IMR-90 (cell line): ENCODE results near the gene SIGLECL1. TPM values are rescaled to one million over a fixed set of nuclear protein-coding genes. Genes with fewer than 3 reads are reported as not detected.

Experiments
- ATAC-seq: fragments of 200-7000 bp; cut with Tn5 transposase; 2 replicates; pipeline ENCODE4 v1.9.1; 2020; ENCODE audit warnings: low read depth, mild to moderate bottlenecking, moderate library complexity
- BruUV-seq: library from RNA; stranded (reverse); fragments of 400-500 nt; replicated peaks from 2 replicates; lab custom pipeline; 2021; lab: Mats Ljungman, UMichigan
- CTCF ChIA-PET: fragments of 300-600 bp; formaldehyde crosslinking; extraction: SDS; loops from one replicate; lab custom pipeline; 2021; ENCODE audit warnings: antibody characterized with exemption; lab: Yijun Ruan, JAX
- POLR2A ChIA-PET: fragments of 300-600 bp; sonication (Branson Sonifier 250); formaldehyde crosslinking; loops from one replicate; lab custom pipeline; 2022; ENCODE audit warnings: antibody characterized with exemption; ENCODE audit not compliant: unreplicated experiment; lab: Charles Lee
- DNase-seq: peaks from one replicate; pipeline ENCODE4 v3.0.0; 2013
- H2AFZ ChIP-seq: replicated peaks from 2 replicates; pipeline ENCODE3; 2013; ENCODE audit warnings: low read length, mild to moderate bottlenecking; ENCODE audit not compliant: poor library complexity
- H2AK5ac ChIP-seq: 2 replicates; pipeline ENCODE4 v1.6.1; 2013; ENCODE audit warnings: low read depth, low read length, inconsistent platforms
- H2AK9ac ChIP-seq: replicated peaks from 2 replicates; pipeline ENCODE3; 2013; ENCODE audit warnings: mild to moderate bottlenecking, low read depth, low read length, moderate library complexity; ENCODE audit not compliant: poor library complexity
- H2BK120ac ChIP-seq: 2 replicates; pipeline ENCODE4 v1.6.1; 2013; ENCODE audit warnings: low read depth, low read length, inconsistent platforms
- H2BK15ac ChIP-seq: 3 replicates; pipeline ENCODE4 v1.6.1; 2013; ENCODE audit warnings: low read depth, low read length, inconsistent platforms
- H2BK20ac ChIP-seq: 2 replicates; pipeline ENCODE4 v1.6.1; 2013; ENCODE audit warnings: low read depth, mild to moderate bottlenecking, inconsistent platforms, low read length, moderate library complexity
- H2BK5ac ChIP-seq: 2 replicates; pipeline ENCODE4 v1.6.1; 2013; ENCODE audit warnings: mild to moderate bottlenecking, low read depth, low read length, inconsistent platforms; ENCODE audit not compliant: poor library complexity, severe bottlenecking
- H3K14ac ChIP-seq: replicated peaks from 2 replicates; pipeline ENCODE4 v1.6.1; 2013; ENCODE audit warnings: low read depth, low read length, inconsistent platforms
- H3K18ac ChIP-seq: 2 replicates; pipeline ENCODE4 v1.6.1; 2013; ENCODE audit warnings: low read depth, low read length, control low read depth
- H3K23ac ChIP-seq: 2 replicates; pipeline ENCODE4 v1.6.1; 2013; ENCODE audit warnings: low read depth, low read length, inconsistent platforms
- H3K27ac ChIP-seq: 2 replicates; pipeline ENCODE4 v1.5.1; 2013; ENCODE audit warnings: mild to moderate bottlenecking, control low read depth, low read length; ENCODE audit not compliant: insufficient read depth
- H3K27me3 ChIP-seq: 2 replicates; pipeline ENCODE4 v1.6.1; 2013; ENCODE audit warnings: low read length; ENCODE audit not compliant: control insufficient read depth, insufficient read depth
- H3K36me3 ChIP-seq: 2 replicates; pipeline ENCODE4 v1.6.1; 2013; ENCODE audit warnings: low read length, mixed read lengths; ENCODE audit not compliant: control insufficient read depth, insufficient read depth
- H3K4ac ChIP-seq: 2 replicates; pipeline ENCODE4 v1.6.1; 2013; ENCODE audit warnings: low read depth, low read length, inconsistent platforms
- H3K4me1 ChIP-seq: 2 replicates; pipeline ENCODE4 v1.6.1; 2013; ENCODE audit warnings: low read length, mixed read lengths; ENCODE audit not compliant: control insufficient read depth, insufficient read depth
- H3K4me2 ChIP-seq: 2 replicates; pipeline ENCODE4 v1.6.1; 2013; ENCODE audit warnings: low read depth, mild to moderate bottlenecking, control low read depth, low read length, moderate library complexity
- H3K4me3 ChIP-seq: 2 replicates; pipeline ENCODE4 v1.5.1; 2013; ENCODE audit warnings: low read depth, mild to moderate bottlenecking, control low read depth, low read length, moderate library complexity; ENCODE audit not compliant: insufficient read depth
- H3K56ac ChIP-seq: 2 replicates; pipeline ENCODE4 v1.6.1; 2013; ENCODE audit warnings: low read length, inconsistent platforms; ENCODE audit not compliant: insufficient read depth; ENCODE audit errors: extremely low read depth
- H3K79me1 ChIP-seq, 2 experiments: 2 replicates each; pipeline ENCODE4 v1.6.1; 2013; ENCODE audit warnings: low read length in 2 of 2, inconsistent platforms in 1 of 2, low read depth in 1 of 2
- H3K9ac ChIP-seq: 2 replicates; pipeline ENCODE4 v1.6.1; 2013; ENCODE audit warnings: low read depth, low read length, control low read depth
- H3K9me1 ChIP-seq: 2 replicates; pipeline ENCODE4 v1.6.1; 2013; ENCODE audit warnings: low read length, inconsistent platforms; ENCODE audit not compliant: insufficient read depth
- H3K9me3 ChIP-seq: 2 replicates; pipeline ENCODE4 v1.6.1; 2013; ENCODE audit warnings: low read length; ENCODE audit not compliant: control insufficient read depth, insufficient read depth
- H4K20me1 ChIP-seq: 2 replicates; pipeline ENCODE4 v1.6.1; 2013; ENCODE audit warnings: low read length, inconsistent platforms; ENCODE audit not compliant: insufficient read depth
- H4K5ac ChIP-seq: 2 replicates; pipeline ENCODE4 v1.6.1; 2013; ENCODE audit warnings: mild to moderate bottlenecking, low read depth, low read length, control low read depth
- H4K8ac ChIP-seq, 2 experiments: 2 replicates each; pipeline ENCODE4 v1.6.1; 2013; ENCODE audit warnings: low read depth in 2 of 2, low read length in 2 of 2, control low read depth in 1 of 2, inconsistent platforms in 1 of 2
- H4K91ac ChIP-seq: 2 replicates; pipeline ENCODE4 v1.6.1; 2013; ENCODE audit warnings: low read depth, low read length, inconsistent platforms; ENCODE audit not compliant: insufficient read depth
- BHLHE40 ChIP-seq: fragments of 150-350 bp; IDR thresholded peaks from 2 replicates; pipeline ENCODE4 v1.6.1; 2016; ENCODE audit warnings: mild to moderate bottlenecking, low read depth, low read length
- CHD1 ChIP-seq: IDR thresholded peaks from 2 replicates; pipeline ENCODE4 v1.6.1; 2012; ENCODE audit warnings: low read depth, low read length, improper control_type of control experiment
- CTCF ChIP-seq: conservative IDR thresholded peaks from 2 replicates; pipeline ENCODE4 v1.5.1; 2012; ENCODE audit warnings: mild to moderate bottlenecking, low read depth, low read length, improper control_type of control experiment
- MAZ ChIP-seq: IDR thresholded peaks from 2 replicates; pipeline ENCODE4 v1.6.1; 2012; ENCODE audit warnings: low read depth, mild to moderate bottlenecking, low read length, improper control_type of control experiment, moderate library complexity, borderline replicate concordance
- MXI1 ChIP-seq: IDR thresholded peaks from 2 replicates; pipeline ENCODE4 v1.6.1; 2012; ENCODE audit warnings: low read depth, mild to moderate bottlenecking, low read length, moderate library complexity, borderline replicate concordance
- NFE2L2 ChIP-seq: fragments of 150-350 bp; IDR thresholded peaks from 2 replicates; pipeline ENCODE4 v1.6.1; 2016; ENCODE audit warnings: low read depth, mild to moderate bottlenecking, low read length
- POLR2A ChIP-seq: IDR thresholded peaks from 2 replicates; pipeline ENCODE4 v1.6.1; 2012; ENCODE audit warnings: mild to moderate bottlenecking, low read depth, low read length
- RCOR1 ChIP-seq: IDR thresholded peaks from 2 replicates; pipeline ENCODE4 v1.6.1; 2012; ENCODE audit warnings: mild to moderate bottlenecking, low read length, improper control_type of control experiment; ENCODE audit not compliant: insufficient replicate concordance
- RFX5 ChIP-seq: IDR thresholded peaks from 2 replicates; pipeline ENCODE4 v1.8.0; 2012; ENCODE audit warnings: low read depth, mild to moderate bottlenecking, low read length, moderate library complexity
- SMC3 ChIP-seq: fragments of 150-350 bp; IDR thresholded peaks from 2 replicates; pipeline ENCODE4 v1.6.1; 2016; ENCODE audit warnings: low read depth, mild to moderate bottlenecking, antibody characterized with exemption, low read length, moderate library complexity
- WGBS, 2 experiments: methylation state at CpG; one replicate each; pipeline versions ENCODE4 v1.1.5 to v1.1.7; 2013; ENCODE audit warnings: missing lambda C conversion rate in 2 of 2; ENCODE audit not compliant: insufficient read length in 1 of 2; ENCODE audit errors: extremely low coverage in 2 of 2; 5-methylcytosine and 5-hydroxymethylcytosine counted together
- dilution Hi-C: fragments of 300-500 bp; cut with HindIII; formaldehyde crosslinking; loops from one replicate; pipeline ENCODE4 v1.14.3; 2018; ENCODE audit warnings: low sequenced_read_pairs; ENCODE audit not compliant: unreplicated experiment
- in situ Hi-C: fragments of 300-500 bp; cut with MboI; formaldehyde crosslinking; loops from 3 replicates; pipeline ENCODE4 v1.14.3; 2019; ENCODE audit warnings: low sequenced_read_pairs, inconsistent platforms, mixed read lengths
- intact Hi-C: fragments of 100-400 bp; cut with micrococcal nuclease; formaldehyde crosslinking; loops from 2 replicates; pipeline ENCODE4 v1.10.0; 2022
- polyA plus RNA-seq, 3 experiments: library from polyadenylated mRNA; depleted of rRNA; stranded (reverse); fragments of >200 nt; gene quantifications; 2 replicates each; pipeline ENCODE4 v1.2.3, GENCODE V29; 2012; ENCODE audit warnings: low replicate concordance in 1 of 3
- total RNA-seq: library from RNA; depleted of rRNA; stranded (reverse); fragments of >200 nt; gene quantifications from 2 replicates; pipeline ENCODE4 v1.2.3, GENCODE V29; 2012

SIGLECL1 gene
- total and polyA plus RNA-seq, 2 of the 4 experiments (the other 2 are of a cell fraction), result not detected

- peak; percentile 46 for TF ChIP-seq CTCF
Observed at GRCh38 chr19:51259348-51260245, 8.7 kb downstream of the SIGLECL1 start (continued).

- Histone ChIP-seq H2AFZ (no peak overlapping the region), H2AK9ac (no peak overlapping the region), H4K91ac (no peak overlapping the region), H3K27me3 (no peaks in the 10 kb centered on the region), H4K20me1 (no peaks in the 10 kb centered on the region), H3K4me3 (no peak overlapping the region), H3K4me1 (no peaks in the 10 kb centered on the region), H3K27ac (no peak overlapping the region), H2BK120ac (no peak overlapping the region), H3K79me1 (no peaks in the 10 kb centered on the region), H4K5ac (no peak overlapping the region), H3K4ac (no peak overlapping the region), H2BK5ac (no peak overlapping the region), H3K18ac (no peak overlapping the region), H3K4me2 (no peak overlapping the region), H2BK15ac (no peak overlapping the region), H3K23ac (no peak overlapping the region), H4K8ac (no peak overlapping the region), H3K14ac (no peak overlapping the region), H2AK5ac (no peak overlapping the region), H3K56ac (no peak overlapping the region), H3K9me3 (0 out of 2 replicates have a peak, but pooled peaks cover 2% of the 10 kb centered on the region), H3K9ac (no peak overlapping the region), H2BK20ac (no peak overlapping the region), H3K9me1 (no peaks in the 10 kb centered on the region), H3K36me3 (no peaks in the 10 kb centered on the region)
- in situ Hi-C loops, result no loop called here
- dilution Hi-C loops, result no loop called here
- no CpG with 5 or more reads among the region's 4 CpGs for WGBS, 2 experiments
- ChIA-PET CTCF (no interaction called here), POLR2A (no interaction called here)
- ATAC-seq (no peak), DNase-seq (no peak)
- intact Hi-C loops, result no loop called here
- BruUV-seq, result no TSS peak
- TF ChIP-seq SMC3 (no peak), MAZ (no peak), POLR2A (no peak), NFE2L2 (no peak), MXI1 (no peak), RFX5 (no peak), CHD1 (no peak), CTCF (no peak), RCOR1 (no peak), BHLHE40 (no peak)
Observed at GRCh38 chr19:51263808-51264207, 12.9 kb downstream of the SIGLECL1 start.
